Endodermal cell (in vitro differentiated cells): Measurements from ENCODE around the gene CYP1A1. TPM values are rescaled to one million over a fixed set of nuclear protein-coding genes. Genes with fewer than 3 reads are reported as not detected.

Source experiments
- DNase-seq: peaks from one replicate; pipeline ENCODE4 v3.0.0-alpha.2; 2017
- H3K27ac ChIP-seq: 2 replicates; pipeline ENCODE4 v1.5.1; 2013; ENCODE audit warnings: mild to moderate bottlenecking, low read depth, low read length, moderate library complexity
- H3K27me3 ChIP-seq: 2 replicates; pipeline ENCODE4 v1.6.1; 2013; ENCODE audit warnings: mild to moderate bottlenecking, low read length, moderate library complexity; ENCODE audit not compliant: insufficient read depth, control insufficient read depth, poor library complexity, severe bottlenecking
- H3K36me3 ChIP-seq: 2 replicates; pipeline ENCODE4 v1.7.0; 2013; ENCODE audit warnings: mild to moderate bottlenecking, low read length, moderate library complexity; ENCODE audit not compliant: control insufficient read depth, insufficient read depth
- H3K4me1 ChIP-seq: one replicate; pipeline ENCODE4 v1.7.0; 2013; ENCODE audit warnings: low read length; ENCODE audit not compliant: control insufficient read depth, insufficient read depth
- H3K4me3 ChIP-seq: 2 replicates; pipeline ENCODE4 v1.5.1; 2013; ENCODE audit warnings: mild to moderate bottlenecking, low read length, moderate library complexity
- H3K9ac ChIP-seq: 2 replicates; pipeline ENCODE4 v1.6.1; 2013; ENCODE audit warnings: mild to moderate bottlenecking, low read length, moderate library complexity; ENCODE audit not compliant: poor library complexity, severe bottlenecking; ENCODE audit errors: extremely low read depth
- H3K9me3 ChIP-seq: 2 replicates; pipeline ENCODE4 v1.6.1; 2013; ENCODE audit warnings: mild to moderate bottlenecking, low read length, moderate library complexity; ENCODE audit not compliant: control insufficient read depth
- H3K27ac Mint-ChIP-seq: 2 replicates; pipeline ENCODE4 v1.8.0; 2020; ENCODE audit warnings: mixed read lengths
- H3K27me3 Mint-ChIP-seq: 2 replicates; pipeline ENCODE4 v1.8.0; 2021; ENCODE audit warnings: mild to moderate bottlenecking, mixed read lengths; ENCODE audit not compliant: insufficient read depth
- H3K36me3 Mint-ChIP-seq: 2 replicates; pipeline ENCODE4 v1.8.0; 2020; ENCODE audit warnings: low read depth, mixed read lengths
- H3K4me1 Mint-ChIP-seq: 2 replicates; pipeline ENCODE4 v1.8.0; 2020; ENCODE audit warnings: mixed read lengths
- H3K4me3 Mint-ChIP-seq: 2 replicates; pipeline ENCODE4 v1.8.0; 2020; ENCODE audit warnings: mild to moderate bottlenecking, moderate library complexity, mixed read lengths
- H3K9me3 Mint-ChIP-seq: 2 replicates; pipeline ENCODE4 v1.8.0; 2020; ENCODE audit warnings: mild to moderate bottlenecking, mixed read lengths
- WGBS, 2 experiments: methylation state at CpG; one replicate each; pipeline versions ENCODE4 v1.1.5 to v1.1.7; 2013; ENCODE audit warnings: missing lambda C conversion rate in 2 of 2, mixed read lengths in 1 of 2; ENCODE audit not compliant: insufficient coverage in 1 of 2, insufficient read length in 1 of 2; 5-methylcytosine and 5-hydroxymethylcytosine counted together
- total RNA-seq, 2 donors: library from RNA; stranded (reverse); fragmentation: NEBNext Ultra II Directional in 1 of 2; extraction: Animal tissue kit (Norgen Biotek cat#: 25700) in 1 of 2; gene quantifications; 2 replicates in 1 of 2; 3 replicates in 1 of 2; pipeline ENCODE4 v1.2.1, GENCODE V29; 2021
- TF ChIP-seq, protein P1 (sequence below): fragments of 200-600 bp; sonication (generic); conservative IDR thresholded peaks from 2 replicates; pipeline ENCODE4 v1.5.0; 2021; ENCODE audit warnings: antibody characterized with exemption, mild to moderate bottlenecking

CYP1A1 gene
- total RNA-seq, 2 donors from 2014 or later: not detected

DNA sequence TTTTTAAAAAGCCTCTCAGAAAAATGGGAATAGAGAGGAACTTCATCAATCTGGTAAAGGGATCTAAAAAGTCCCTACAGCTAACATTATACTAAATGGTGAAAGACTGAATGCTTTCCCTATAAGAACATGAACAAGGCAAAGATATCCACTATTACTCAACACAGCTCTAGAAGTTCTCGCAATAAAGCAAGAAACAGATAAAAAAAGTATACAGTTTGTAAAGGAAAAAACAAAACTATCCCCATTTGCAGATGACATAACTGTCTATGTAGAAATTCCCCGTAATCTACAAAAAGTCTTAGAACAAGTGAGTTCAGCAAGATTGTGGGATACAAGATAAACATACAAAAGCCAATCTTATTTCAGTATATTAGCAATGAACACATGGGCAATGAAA, 44.9 kb downstream of the CYP1A1 start:
- peaks cover 9% of the 10 kb centered on the region for H3K9me3 ChIP-seq
- no peak overlapping the region for H3K27ac ChIP-seq
- 95% methylated on average over 2 of the region's 2 CpGs for WGBS, 2 experiments
- TF ChIP-seq, protein P1, sequence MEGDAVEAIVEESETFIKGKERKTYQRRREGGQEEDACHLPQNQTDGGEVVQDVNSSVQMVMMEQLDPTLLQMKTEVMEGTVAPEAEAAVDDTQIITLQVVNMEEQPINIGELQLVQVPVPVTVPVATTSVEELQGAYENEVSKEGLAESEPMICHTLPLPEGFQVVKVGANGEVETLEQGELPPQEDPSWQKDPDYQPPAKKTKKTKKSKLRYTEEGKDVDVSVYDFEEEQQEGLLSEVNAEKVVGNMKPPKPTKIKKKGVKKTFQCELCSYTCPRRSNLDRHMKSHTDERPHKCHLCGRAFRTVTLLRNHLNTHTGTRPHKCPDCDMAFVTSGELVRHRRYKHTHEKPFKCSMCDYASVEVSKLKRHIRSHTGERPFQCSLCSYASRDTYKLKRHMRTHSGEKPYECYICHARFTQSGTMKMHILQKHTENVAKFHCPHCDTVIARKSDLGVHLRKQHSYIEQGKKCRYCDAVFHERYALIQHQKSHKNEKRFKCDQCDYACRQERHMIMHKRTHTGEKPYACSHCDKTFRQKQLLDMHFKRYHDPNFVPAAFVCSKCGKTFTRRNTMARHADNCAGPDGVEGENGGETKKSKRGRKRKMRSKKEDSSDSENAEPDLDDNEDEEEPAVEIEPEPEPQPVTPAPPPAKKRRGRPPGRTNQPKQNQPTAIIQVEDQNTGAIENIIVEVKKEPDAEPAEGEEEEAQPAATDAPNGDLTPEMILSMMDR: no peak
- H3K4me1 ChIP-seq: no peaks in the 10 kb centered on the region
- Mint-ChIP-seq H3K9me3 (no peaks in the 10 kb centered on the region), H3K4me1 (no peaks in the 10 kb centered on the region), H3K27ac (no peak overlapping the region), H3K27me3 (no peaks in the 10 kb centered on the region), H3K4me3 (no peak overlapping the region), H3K36me3 (peaks cover 29% of the 10 kb centered on the region)
- H3K9ac ChIP-seq: no peak overlapping the region
- H3K27me3 ChIP-seq: no peaks in the 10 kb centered on the region
- no peak for DNase-seq
- H3K36me3 ChIP-seq: peaks cover 15% of the 10 kb centered on the region
- H3K4me3 ChIP-seq: no peak overlapping the region

DNA sequence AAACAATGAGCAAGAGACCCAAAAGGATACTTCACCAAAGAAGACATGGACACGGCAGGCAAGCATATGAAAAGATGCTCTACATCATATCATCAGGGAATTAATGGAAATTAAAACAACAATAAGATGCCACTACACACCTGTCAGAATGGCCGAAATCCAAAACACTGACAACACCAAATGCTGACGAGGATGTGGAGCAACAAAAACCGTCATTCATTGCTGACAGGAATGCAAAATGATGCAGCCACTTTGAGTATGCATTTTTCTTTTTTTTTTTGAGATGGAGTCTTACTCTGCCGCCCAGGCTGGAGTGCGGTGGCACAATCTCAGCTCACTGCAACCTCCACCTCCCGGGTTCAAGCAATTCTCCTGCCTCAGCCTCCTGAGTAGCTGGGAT, 48.5 kb downstream of the CYP1A1 start:
- Histone ChIP-seq H3K4me3 (no peak overlapping the region), H3K27ac (no peak overlapping the region), H3K27me3 (no peaks in the 10 kb centered on the region), H3K4me1 (no peaks in the 10 kb centered on the region), H3K36me3 (peaks cover 27% of the 10 kb centered on the region), H3K9me3 (no peaks in the 10 kb centered on the region), H3K9ac (no peak overlapping the region)
- Mint-ChIP-seq H3K4me3 (no peak overlapping the region), H3K27ac (no peak overlapping the region), H3K4me1 (no peaks in the 10 kb centered on the region), H3K27me3 (no peaks in the 10 kb centered on the region), H3K9me3 (no peaks in the 10 kb centered on the region), H3K36me3 (peaks cover 28% of the 10 kb centered on the region)
- no peak for DNase-seq
- TF ChIP-seq, protein P1: no peak
- 97 to 100% methylated on average over 3 to 5 of the region's 7 CpGs for WGBS, 2 experiments

DNA sequence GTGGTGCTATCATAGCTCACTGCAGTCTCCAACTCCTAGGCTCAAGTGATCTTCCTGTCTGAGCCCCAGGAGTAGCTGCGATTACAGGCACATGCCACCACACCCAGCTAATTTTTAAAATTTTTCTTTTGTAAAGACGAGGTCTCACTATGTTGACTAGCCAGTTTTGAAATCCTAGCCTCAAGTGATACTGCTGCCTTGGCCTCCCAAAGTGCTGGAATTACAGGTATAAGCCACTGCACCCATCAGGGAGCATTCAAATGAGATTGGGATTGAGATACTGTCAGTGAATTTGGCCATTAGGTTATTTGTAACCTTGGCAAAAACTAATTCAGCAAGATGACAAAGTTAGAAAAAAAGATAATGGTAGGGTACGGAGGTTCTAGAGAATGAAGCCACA, 51.2 kb downstream of the CYP1A1 start:
- WGBS, 2 experiments: 90 to 92% methylated on average over 3 of the region's 3 CpGs
- TF ChIP-seq, protein P1: no peak
- H3K4me1 Mint-ChIP-seq: no peaks in the 10 kb centered on the region
- H3K9me3 Mint-ChIP-seq: no peaks in the 10 kb centered on the region
- H3K36me3 Mint-ChIP-seq: peaks cover 36% of the 10 kb centered on the region
- Histone ChIP-seq H3K36me3 (peaks cover 40% of the 10 kb centered on the region), H3K9me3 (no peaks in the 10 kb centered on the region), H3K27ac (no peak overlapping the region), H3K4me1 (no peaks in the 10 kb centered on the region), H3K27me3 (no peaks in the 10 kb centered on the region), H3K4me3 (no peak overlapping the region), H3K9ac (no peak overlapping the region)
- no peak overlapping the region for H3K27ac Mint-ChIP-seq
- DNase-seq: no peak
- no peak overlapping the region for H3K4me3 Mint-ChIP-seq
- H3K27me3 Mint-ChIP-seq: no peaks in the 10 kb centered on the region
